ENCODE data around the gene YY1AP1.
"Not testable (repeated sequence)": the region's sequence is repeated elsewhere in the genome, so short reads cannot be mapped to it uniquely, and the experiment has no call there.

DNA sequence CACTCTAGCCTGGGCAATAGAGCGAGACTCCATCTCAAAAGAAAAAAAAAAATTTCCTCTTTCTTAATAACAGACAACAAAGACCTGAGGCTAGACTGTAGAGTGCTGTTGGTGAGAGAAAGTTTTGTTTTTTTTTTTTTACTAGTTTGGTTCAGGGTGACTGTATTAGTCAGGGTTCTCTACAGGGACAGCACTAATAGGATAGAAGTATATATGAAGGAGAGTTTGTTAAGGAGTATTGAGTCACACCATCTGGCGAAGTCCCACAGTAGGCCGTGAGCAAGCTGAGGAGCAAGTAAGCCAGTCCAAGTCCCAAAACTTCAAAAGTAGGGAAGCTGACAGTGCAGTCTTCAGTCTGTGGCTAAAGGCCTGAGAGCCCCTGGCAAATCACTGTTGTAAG, 22.9 kb upstream of the YY1AP1 start:
- not testable (repeated sequence) for TF ChIP-seq POLR2A, POLR2AphosphoS5 (IDR thresholded peaks at IDR 0.05)
